ENCODE data around the gene DCD.
"Not testable (repeated sequence)": the region's sequence is repeated elsewhere in the genome, so short reads cannot be mapped to it uniquely, and the experiment has no call there.

Gene DCD

GRCh38 chr12:54648265-54648664 lies at the start of gene DCD:
DCD (minus strand) TSS chr12:54648365; CDS start chr12:54648303, 62 bp downstream.
- DNase-seq (ENCODE audit: low read depth in 2 of 2) = no peak

GRCh38 chr12:54697851-54698250 lies 49.7 kb upstream of the DCD start:
- no peak for DNase-seq (ENCODE audit: low read depth in 2 of 2)

- DNase-seq (ENCODE audit: low read depth in 2 of 2) = no peak
Measured at GRCh38 chr12:54692353-54692752, 44.2 kb upstream of the DCD start.

- no peak for DNase-seq (ENCODE audit: low read depth in 2 of 2)
Measured at GRCh38 chr12:54689984-54690383, 41.8 kb upstream of the DCD start.

GRCh38 chr12:54689034-54689372 lies 40.8 kb upstream of the DCD start:
- DNase-seq (ENCODE audit: low read depth in 2 of 2) = no peak

GRCh38 chr12:54688309-54689033 lies 40.3 kb upstream of the DCD start:
- DNase-seq (ENCODE audit: low read depth in 2 of 2) = no peak

- no peak for DNase-seq (ENCODE audit: low read depth in 2 of 2)
Measured at GRCh38 chr12:54684636-54685630, 36.8 kb upstream of the DCD start.

GRCh38 chr12:54683398-54683797 lies 35.2 kb upstream of the DCD start:
- DNase-seq (ENCODE audit: low read depth in 2 of 2) = no peak

GRCh38 chr12:54682674-54683073 lies 34.5 kb upstream of the DCD start:
- DNase-seq (ENCODE audit: low read depth in 2 of 2) = no peak

GRCh38 chr12:54680374-54680773 lies 32.2 kb upstream of the DCD start:
- DNase-seq (ENCODE audit: low read depth in 2 of 2) = no peak

GRCh38 chr12:54678131-54678530 lies 30.0 kb upstream of the DCD start:
- DNase-seq (ENCODE audit: low read depth in 2 of 2) = no peak

- no peak for DNase-seq (ENCODE audit: low read depth in 2 of 2)
Measured at GRCh38 chr12:54667945-54668344, 19.8 kb upstream of the DCD start.

- no peak for DNase-seq (ENCODE audit: low read depth in 2 of 2)
Measured at GRCh38 chr12:54666008-54666407, 17.8 kb upstream of the DCD start.

- DNase-seq (ENCODE audit: low read depth in 2 of 2) = not testable (repeated sequence)
Measured at GRCh38 chr12:54665022-54665635, 17.0 kb upstream of the DCD start.

GRCh38 chr12:54663603-54664002 lies 15.4 kb upstream of the DCD start:
- DNase-seq (ENCODE audit: low read depth in 2 of 2) = no peak

- DNase-seq (ENCODE audit: low read depth in 2 of 2) = no peak
Measured at GRCh38 chr12:54662026-54662425, 13.9 kb upstream of the DCD start.

GRCh38 chr12:54661048-54661447 lies 12.9 kb upstream of the DCD start:
- DNase-seq (ENCODE audit: low read depth in 2 of 2) = no peak

GRCh38 chr12:54660320-54660962 lies 12.3 kb upstream of the DCD start:
- no peak for DNase-seq (ENCODE audit: low read depth in 2 of 2)

GRCh38 chr12:54658306-54659264 lies 10.4 kb upstream of the DCD start:
- DNase-seq (ENCODE audit: low read depth in 2 of 2) = no peak

GRCh38 chr12:54657105-54657607 lies 9.0 kb upstream of the DCD start:
- no peak for DNase-seq (ENCODE audit: low read depth in 2 of 2)

GRCh38 chr12:54654926-54655325 lies 6.8 kb upstream of the DCD start:
- DNase-seq (ENCODE audit: low read depth in 2 of 2) = no peak

All from fibroblast of skin of left quadriceps (primary cell).